Measurements from ENCODE around the gene ATP11A.

GRCh38 chr13:112815871-112816270 is 126.0 kb downstream of the ATP11A start:
- TF ChIP-seq CTCF (conservative IDR thresholded peaks at IDR 0.05; ENCODE audit: low read depth, low read length), result no peak
- TF ChIP-seq EZH2 (IDR thresholded peaks at IDR 0.05; ENCODE audit: low read length, unreplicated experiment), result no peak
- no peak for TF ChIP-seq EZH2phosphoT487 (IDR thresholded peaks at IDR 0.05; ENCODE audit: borderline replicate concordance, low read length)
